ENCODE measurements around the gene ACVR1. TPM values are rescaled to one million over a fixed set of nuclear protein-coding genes. Genes with fewer than 3 reads are reported as not detected.

The ACVR1 gene
- total RNA-seq, 1 donor from 2014 or later, result 45.5 TPM

- H3K4me1 Mint-ChIP-seq, result peaks cover 22% of the 10 kb centered on the region
- no peak overlapping the region for H3K4me3 Mint-ChIP-seq
- H3K27me3 Mint-ChIP-seq, result no peaks in the 10 kb centered on the region
- H3K27ac Mint-ChIP-seq, result no peak overlapping the region
- H3K36me3 Mint-ChIP-seq (ENCODE audit: low read depth), result peaks cover 43% of the 10 kb centered on the region
- no peak for DNase-seq
- intact Hi-C loops (cut with micrococcal nuclease), result no loop called here
- no peaks in the 10 kb centered on the region for H3K9me3 Mint-ChIP-seq
Measured at GRCh38 chr2:157858846-157859245, 17.3 kb downstream of the ACVR1 start.

GRCh38 chr2:157857881-157858280 is 18.2 kb downstream of the ACVR1 start:
- Mint-ChIP-seq H3K36me3 (ENCODE audit: low read depth) (peaks cover 52% of the 10 kb centered on the region), H3K4me3 (no peak overlapping the region), H3K9me3 (no peaks in the 10 kb centered on the region), H3K4me1 (peaks cover 31% of the 10 kb centered on the region), H3K27me3 (no peaks in the 10 kb centered on the region), H3K27ac (peak overlapping the region; percentile 52)
- DNase-seq, result no peak
- intact Hi-C loops (cut with micrococcal nuclease), result no loop called here

DNA sequence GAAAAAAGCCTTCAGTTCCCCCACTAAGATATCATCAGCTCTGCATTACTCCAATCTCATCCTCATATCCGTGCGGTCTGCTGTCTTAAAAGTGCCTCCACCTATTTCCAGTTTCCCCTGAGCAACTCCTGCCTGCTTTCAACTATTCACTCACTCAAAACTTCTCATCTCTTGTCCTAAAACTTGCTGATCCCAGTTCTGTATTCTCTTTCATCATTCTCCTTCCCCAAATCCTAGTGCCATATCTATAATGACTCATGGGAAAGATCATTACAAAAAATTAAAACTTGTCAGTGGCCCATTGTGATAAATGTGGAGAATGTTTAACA is 20.0 kb downstream of the ACVR1 start:
- Mint-ChIP-seq H3K4me1 (peaks cover 38% of the 10 kb centered on the region), H3K4me3 (peak overlapping the region; percentile 6), H3K36me3 (ENCODE audit: low read depth) (peaks cover 60% of the 10 kb centered on the region), H3K9me3 (no peaks in the 10 kb centered on the region), H3K27me3 (no peaks in the 10 kb centered on the region), H3K27ac (peak overlapping the region; percentile 86)
- intact Hi-C loops (cut with micrococcal nuclease), result no loop called here
- no peak for DNase-seq

- intact Hi-C loops (cut with micrococcal nuclease), result loop anchor here (2.0 kb wide), 1 partner anchor 15 kb away; no protein-coding TSS in a partner anchor
- no peak for DNase-seq
- no peaks in the 10 kb centered on the region for H3K27me3 Mint-ChIP-seq
- H3K27ac Mint-ChIP-seq, result peak overlapping the region; percentile 2
- H3K36me3 Mint-ChIP-seq (ENCODE audit: low read depth), result peaks cover 64% of the 10 kb centered on the region
- H3K9me3 Mint-ChIP-seq, result no peaks in the 10 kb centered on the region
- H3K4me3 Mint-ChIP-seq, result no peak overlapping the region
- peaks cover 48% of the 10 kb centered on the region for H3K4me1 Mint-ChIP-seq
Measured at GRCh38 chr2:157853820-157854219, 22.3 kb downstream of the ACVR1 start.

- DNase-seq, result no peak
- H3K36me3 Mint-ChIP-seq (ENCODE audit: low read depth), result peaks cover 68% of the 10 kb centered on the region
- intact Hi-C loops (cut with micrococcal nuclease), result loop anchor here (2.0 kb wide), 1 partner anchor 14 kb away; no protein-coding TSS in a partner anchor
- no peaks in the 10 kb centered on the region for H3K27me3 Mint-ChIP-seq
- H3K9me3 Mint-ChIP-seq, result peaks cover 3% of the 10 kb centered on the region
- peak overlapping the region; percentile 13 for H3K27ac Mint-ChIP-seq
- H3K4me3 Mint-ChIP-seq, result no peak overlapping the region
- H3K4me1 Mint-ChIP-seq, result peaks cover 48% of the 10 kb centered on the region
Measured at GRCh38 chr2:157853211-157853610, 22.9 kb downstream of the ACVR1 start.

GRCh38 chr2:157849591-157849990 is 26.5 kb downstream of the ACVR1 start:
- Mint-ChIP-seq H3K27ac (no peak overlapping the region), H3K4me3 (no peak overlapping the region), H3K9me3 (peaks cover 10% of the 10 kb centered on the region), H3K27me3 (no peaks in the 10 kb centered on the region), H3K36me3 (ENCODE audit: low read depth) (peaks cover 72% of the 10 kb centered on the region), H3K4me1 (peaks cover 44% of the 10 kb centered on the region)
- intact Hi-C loops (cut with micrococcal nuclease), result no loop called here
- DNase-seq, result no peak

- intact Hi-C loops (cut with micrococcal nuclease), result no loop called here
- Mint-ChIP-seq H3K4me1 (peaks cover 37% of the 10 kb centered on the region), H3K27ac (no peak overlapping the region), H3K36me3 (ENCODE audit: low read depth) (peaks cover 70% of the 10 kb centered on the region), H3K9me3 (peaks cover 10% of the 10 kb centered on the region), H3K27me3 (no peaks in the 10 kb centered on the region), H3K4me3 (no peak overlapping the region)
- DNase-seq, result no peak
Measured at GRCh38 chr2:157848213-157848612, 27.9 kb downstream of the ACVR1 start.

- intact Hi-C loops (cut with micrococcal nuclease), result no loop called here
- no peak overlapping the region for H3K4me3 Mint-ChIP-seq
Measured at GRCh38 chr2:157845081-157845480, 31.0 kb downstream of the ACVR1 start.

DNA sequence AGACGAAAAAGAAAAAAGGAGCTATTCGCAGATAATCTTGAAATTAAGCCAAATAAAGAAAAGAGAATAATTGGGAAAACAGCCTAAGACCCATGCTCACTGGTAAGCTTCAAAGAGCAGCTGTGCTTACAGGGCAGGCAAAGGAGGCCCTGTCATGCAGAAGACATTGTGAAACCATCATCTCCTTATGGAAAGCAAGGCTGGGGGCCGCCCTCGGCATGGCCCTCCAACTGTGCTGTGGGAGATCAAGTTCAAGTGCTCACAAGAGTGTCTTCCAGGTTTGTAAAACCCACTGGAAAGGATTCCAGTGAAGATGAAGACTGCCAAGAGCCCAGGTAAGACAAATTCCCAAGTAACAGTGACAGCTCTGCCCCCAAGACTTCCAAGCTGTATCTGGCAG is 32.2 kb downstream of the ACVR1 start:
- intact Hi-C loops (cut with micrococcal nuclease), result no loop called here
- Mint-ChIP-seq H3K36me3 (ENCODE audit: low read depth) (peaks cover 54% of the 10 kb centered on the region), H3K4me1 (peaks cover 26% of the 10 kb centered on the region), H3K4me3 (no peak overlapping the region), H3K27ac (no peak overlapping the region), H3K27me3 (no peaks in the 10 kb centered on the region), H3K9me3 (peaks cover 10% of the 10 kb centered on the region)
- DNase-seq, result no peak

More at GRCh38 chr2:157845081-157845480, 31.0 kb downstream of the ACVR1 start:
- Mint-ChIP-seq H3K27ac (no peak overlapping the region), H3K36me3 (ENCODE audit: low read depth) (peaks cover 57% of the 10 kb centered on the region), H3K4me1 (peaks cover 24% of the 10 kb centered on the region), H3K27me3 (no peaks in the 10 kb centered on the region), H3K9me3 (peaks cover 10% of the 10 kb centered on the region)
- DNase-seq, result no peak

DNA sequence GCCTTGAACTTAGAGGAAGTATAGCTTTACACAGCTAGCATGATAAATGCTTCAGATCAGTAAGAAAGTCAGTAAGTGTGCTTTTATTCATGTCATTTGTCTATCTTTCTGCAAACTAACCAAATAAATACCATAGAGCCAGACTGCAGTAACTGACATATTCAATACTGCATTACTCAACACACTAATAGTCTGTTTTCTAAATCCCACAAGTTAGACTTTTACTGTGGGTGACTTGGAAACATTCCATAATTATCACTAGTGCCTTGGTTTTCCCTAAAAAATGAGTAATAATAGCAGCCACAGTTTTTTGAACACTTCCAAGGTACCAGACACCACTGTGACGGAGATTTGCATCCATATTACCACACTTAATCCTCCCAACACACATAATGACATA is 33.0 kb downstream of the ACVR1 start:
- Mint-ChIP-seq H3K4me3 (no peak overlapping the region), H3K27ac (no peak overlapping the region), H3K9me3 (peaks cover 7% of the 10 kb centered on the region), H3K27me3 (no peaks in the 10 kb centered on the region), H3K36me3 (ENCODE audit: low read depth) (peaks cover 52% of the 10 kb centered on the region), H3K4me1 (peaks cover 34% of the 10 kb centered on the region)
- no peak for DNase-seq
- intact Hi-C loops (cut with micrococcal nuclease), result no loop called here

- intact Hi-C loops (cut with micrococcal nuclease), result no loop called here
Measured at GRCh38 chr2:157842106-157842879, 33.8 kb downstream of the ACVR1 start.

GRCh38 chr2:157841485-157841884 is 34.6 kb downstream of the ACVR1 start:
- peaks cover 2% of the 10 kb centered on the region for H3K9me3 Mint-ChIP-seq
- H3K4me1 Mint-ChIP-seq, result peaks cover 44% of the 10 kb centered on the region
- DNase-seq, result no peak
- H3K27me3 Mint-ChIP-seq, result no peaks in the 10 kb centered on the region
- intact Hi-C loops (cut with micrococcal nuclease), result no loop called here
- H3K27ac Mint-ChIP-seq, result no peak overlapping the region
- H3K4me3 Mint-ChIP-seq, result no peak overlapping the region
- H3K36me3 Mint-ChIP-seq (ENCODE audit: low read depth), result peaks cover 52% of the 10 kb centered on the region

More at GRCh38 chr2:157842106-157842879, 33.8 kb downstream of the ACVR1 start:
- Mint-ChIP-seq H3K9me3 (peaks cover 3% of the 10 kb centered on the region), H3K4me3 (no peak overlapping the region), H3K27ac (no peak overlapping the region), H3K36me3 (ENCODE audit: low read depth) (peaks cover 51% of the 10 kb centered on the region), H3K4me1 (peaks cover 38% of the 10 kb centered on the region), H3K27me3 (no peaks in the 10 kb centered on the region)
- DNase-seq, result no peak

- Mint-ChIP-seq H3K4me3 (no peak overlapping the region), H3K4me1 (peaks cover 48% of the 10 kb centered on the region), H3K36me3 (ENCODE audit: low read depth) (peaks cover 50% of the 10 kb centered on the region)
Measured at GRCh38 chr2:157840568-157841156, 35.5 kb downstream of the ACVR1 start.

GRCh38 chr2:157839822-157840221 is 36.3 kb downstream of the ACVR1 start:
- no peaks in the 10 kb centered on the region for H3K27me3 Mint-ChIP-seq
- H3K27ac Mint-ChIP-seq, result no peak overlapping the region
- peaks cover 50% of the 10 kb centered on the region for H3K4me1 Mint-ChIP-seq
- peaks cover 42% of the 10 kb centered on the region for H3K36me3 Mint-ChIP-seq (ENCODE audit: low read depth)
- no peak for DNase-seq
- no peak overlapping the region for H3K4me3 Mint-ChIP-seq
- H3K9me3 Mint-ChIP-seq, result no peaks in the 10 kb centered on the region
- intact Hi-C loops (cut with micrococcal nuclease), result loop anchor here (2.0 to 5.0 kb wide), 4 partner anchors 13 to 59 kb away; partner anchors contain the start of gene ACVR1

More at GRCh38 chr2:157840568-157841156, 35.5 kb downstream of the ACVR1 start:
- Mint-ChIP-seq H3K27ac (no peak overlapping the region), H3K27me3 (no peaks in the 10 kb centered on the region), H3K9me3 (no peaks in the 10 kb centered on the region)
- intact Hi-C loops (cut with micrococcal nuclease), result no loop called here
- DNase-seq, result no peak

Data from activated CD4-positive, alpha-beta T cell treated with anti-CD3 and anti-CD28 coated beads, Interleukin-2, amount 10 ng/mL, durations not matched to agents 24 days and 14 days (primary cell).